ENCODE measurements around the gene TMEM119. TPM values are rescaled to one million over a fixed set of nuclear protein-coding genes. Genes with fewer than 3 reads are reported as not detected.

The TMEM119 gene
- total and polyA plus RNA-seq, 9 of the 15 experiments (the other 6 are each of a cell fraction or from before 2014, with no cell fraction given) = 0.18 TPM; not detected in 8

DNA sequence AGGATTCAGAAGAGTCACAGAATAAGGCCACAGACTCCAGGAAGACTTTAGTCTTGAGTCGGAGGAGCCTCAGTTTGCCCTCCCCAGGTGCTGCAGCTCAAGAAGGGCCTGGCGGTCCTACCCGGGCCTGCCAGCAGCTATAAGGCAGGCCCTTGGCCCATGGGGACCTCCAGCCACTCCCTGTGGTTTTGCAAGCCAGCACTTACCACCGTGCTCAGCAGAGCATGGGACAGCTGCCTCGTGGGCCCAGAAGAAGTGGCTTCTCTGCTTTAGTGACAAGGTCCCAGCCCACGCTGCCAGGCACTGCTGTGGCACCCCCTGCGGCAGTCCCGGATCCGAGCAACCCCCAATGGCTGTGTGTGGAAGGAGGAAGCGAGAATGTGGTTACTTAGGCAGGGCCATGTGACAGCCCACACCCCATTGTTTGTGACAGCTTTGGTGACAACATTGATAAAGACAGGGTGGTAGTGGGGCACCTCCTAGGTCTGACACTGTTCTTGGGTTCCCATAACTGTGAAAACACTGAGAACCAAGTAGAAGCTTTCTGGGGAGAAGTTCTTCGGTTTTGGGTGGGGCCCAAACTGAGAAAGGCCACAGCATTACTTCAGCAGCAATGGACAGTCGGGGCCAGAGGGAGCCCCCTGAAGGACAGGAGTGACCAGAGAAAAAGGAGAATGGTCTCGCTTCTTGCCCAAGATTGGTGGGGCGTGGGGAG lies 35.8 kb upstream of the TMEM119 start, which contains the start of gene SELPLG (continued):
- TF ChIP-seq, protein P1, sequence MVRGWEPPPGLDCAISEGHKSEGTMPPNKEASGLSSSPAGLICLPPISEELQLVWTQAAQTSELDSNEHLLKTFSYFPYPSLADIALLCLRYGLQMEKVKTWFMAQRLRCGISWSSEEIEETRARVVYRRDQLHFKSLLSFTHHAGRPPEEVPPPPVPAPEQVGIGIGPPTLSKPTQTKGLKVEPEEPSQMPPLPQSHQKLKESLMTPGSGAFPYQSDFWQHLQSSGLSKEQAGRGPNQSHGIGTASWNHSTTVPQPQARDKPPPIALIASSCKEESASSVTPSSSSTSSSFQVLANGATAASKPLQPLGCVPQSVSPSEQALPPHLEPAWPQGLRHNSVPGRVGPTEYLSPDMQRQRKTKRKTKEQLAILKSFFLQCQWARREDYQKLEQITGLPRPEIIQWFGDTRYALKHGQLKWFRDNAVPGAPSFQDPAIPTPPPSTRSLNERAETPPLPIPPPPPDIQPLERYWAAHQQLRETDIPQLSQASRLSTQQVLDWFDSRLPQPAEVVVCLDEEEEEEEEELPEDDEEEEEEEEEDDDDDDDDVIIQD (CRISPR knock-in tag; IDR thresholded peaks at IDR 0.05) = 0 out of 2 replicates have a peak, but pooled peaks have one; percentile 27
- no peak for TF ChIP-seq ARNT (IDR thresholded peaks at IDR 0.05)
- no peak for TF ChIP-seq MCM5 (IDR thresholded peaks at IDR 0.05; ENCODE audit: low read depth)
- no peak for TF ChIP-seq EP300 (IDR thresholded peaks at IDR 0.05; ENCODE audit: low read length)
- TF ChIP-seq ZNF232 (CRISPR knock-in tag; IDR thresholded peaks at IDR 0.05) = no peak
- TF ChIP-seq PHB2 (IDR thresholded peaks at IDR 0.05; ENCODE audit: low read depth) = no peak
- no peak for TF ChIP-seq EZH2 (IDR thresholded peaks at IDR 0.05; ENCODE audit: borderline replicate concordance, low read depth, low read length)
- TF ChIP-seq NEUROD1 (IDR thresholded peaks at IDR 0.05; ENCODE audit: borderline replicate concordance, low read depth, low read length, partially characterized antibody) = no peak
- TF ChIP-seq FOS (IDR thresholded peaks at IDR 0.05; ENCODE audit: extremely low read depth, insufficient read length) = no peak
- no peak for TF ChIP-seq ZNF766 (CRISPR knock-in tag; conservative IDR thresholded peaks at IDR 0.05)
- TF ChIP-seq ZFP36 (IDR thresholded peaks at IDR 0.05; ENCODE audit: low read depth, low read length, partially characterized antibody) = no peak
- no peak for TF ChIP-seq HDAC8 (tag; IDR thresholded peaks at IDR 0.05)
- TF ChIP-seq POLR3A (IDR thresholded peaks at IDR 0.05; ENCODE audit: borderline replicate concordance, extremely low read depth, insufficient read depth, insufficient read length) = no peak
- TF ChIP-seq, protein P2, sequence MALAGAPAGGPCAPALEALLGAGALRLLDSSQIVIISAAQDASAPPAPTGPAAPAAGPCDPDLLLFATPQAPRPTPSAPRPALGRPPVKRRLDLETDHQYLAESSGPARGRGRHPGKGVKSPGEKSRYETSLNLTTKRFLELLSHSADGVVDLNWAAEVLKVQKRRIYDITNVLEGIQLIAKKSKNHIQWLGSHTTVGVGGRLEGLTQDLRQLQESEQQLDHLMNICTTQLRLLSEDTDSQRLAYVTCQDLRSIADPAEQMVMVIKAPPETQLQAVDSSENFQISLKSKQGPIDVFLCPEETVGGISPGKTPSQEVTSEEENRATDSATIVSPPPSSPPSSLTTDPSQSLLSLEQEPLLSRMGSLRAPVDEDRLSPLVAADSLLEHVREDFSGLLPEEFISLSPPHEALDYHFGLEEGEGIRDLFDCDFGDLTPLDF (CRISPR knock-in tag; IDR thresholded peaks at IDR 0.05) = no peak
- TF ChIP-seq ZNF354B (CRISPR knock-in tag; IDR thresholded peaks at IDR 0.05) = peak; percentile 43; the same call in 1 of the 2 replicates
- no peak for TF ChIP-seq COPS2 (conservative IDR thresholded peaks at IDR 0.05)
- no peak for TF ChIP-seq HEY1 (CRISPR knock-in tag; IDR thresholded peaks at IDR 0.05; ENCODE audit: borderline replicate concordance)
- no peak for TF ChIP-seq ZNF184 (CRISPR knock-in tag; IDR thresholded peaks at IDR 0.05)
- TF ChIP-seq SRF (CRISPR knock-in tag; IDR thresholded peaks at IDR 0.05) = no peak
- no peak for TF ChIP-seq NR2C2 (CRISPR knock-in tag; IDR thresholded peaks at IDR 0.05)
- no peak for TF ChIP-seq NR2C2 (tag; IDR thresholded peaks at IDR 0.05)
- no peak for TF ChIP-seq MECOM (CRISPR knock-in tag; IDR thresholded peaks at IDR 0.05)
- TF ChIP-seq, protein P3, sequence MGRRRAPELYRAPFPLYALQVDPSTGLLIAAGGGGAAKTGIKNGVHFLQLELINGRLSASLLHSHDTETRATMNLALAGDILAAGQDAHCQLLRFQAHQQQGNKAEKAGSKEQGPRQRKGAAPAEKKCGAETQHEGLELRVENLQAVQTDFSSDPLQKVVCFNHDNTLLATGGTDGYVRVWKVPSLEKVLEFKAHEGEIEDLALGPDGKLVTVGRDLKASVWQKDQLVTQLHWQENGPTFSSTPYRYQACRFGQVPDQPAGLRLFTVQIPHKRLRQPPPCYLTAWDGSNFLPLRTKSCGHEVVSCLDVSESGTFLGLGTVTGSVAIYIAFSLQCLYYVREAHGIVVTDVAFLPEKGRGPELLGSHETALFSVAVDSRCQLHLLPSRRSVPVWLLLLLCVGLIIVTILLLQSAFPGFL (CRISPR knock-in tag; IDR thresholded peaks at IDR 0.05) = no peak
- TF ChIP-seq SIRT6 (IDR thresholded peaks at IDR 0.05; ENCODE audit: low read depth, low read length) = no peak
- TF ChIP-seq RBFOX2 (IDR thresholded peaks at IDR 0.05; ENCODE audit: low read depth, low read length) = peak; percentile 32; the same call in 1 of the 2 replicates
